Testis (tissue), 3 donors: Measurements from ENCODE around the gene ABL2. TPM values are rescaled to one million over a fixed set of nuclear protein-coding genes. Genes with fewer than 3 reads are reported as not detected.

Experiments used
- DNase-seq: peaks from one replicate; pipeline ENCODE4 v3.0.0-alpha.2; 2019
- H3K27ac ChIP-seq, 2 donors: fragments of 200-600 bp; sonication (generic); one replicate each; pipeline ENCODE4 v1.5.1; 2019
- H3K27me3 ChIP-seq: fragments of 200-600 bp; sonication (generic); one replicate; pipeline ENCODE4 v1.5.1; 2019
- H3K36me3 ChIP-seq: fragments of 200-600 bp; sonication (generic); one replicate; pipeline ENCODE4 v1.5.1; 2017; ENCODE audit warnings: low read depth; ENCODE audit errors: missing control alignments
- H3K4me1 ChIP-seq: fragments of 200-600 bp; sonication (generic); one replicate; pipeline ENCODE4 v1.5.1; 2019
- H3K4me3 ChIP-seq, 2 donors: fragments of 200-600 bp; sonication (generic); one replicate each; pipeline ENCODE4 v1.5.1; 2017 to 2019
- H3K9me3 ChIP-seq: fragments of 200-600 bp; sonication (generic); one replicate; pipeline ENCODE4 v1.5.1; 2017
- POLR2A ChIP-seq: fragments of 450-650 bp; IDR thresholded peaks from one replicate; pipeline ENCODE4 v1.6.1; 2017; ENCODE audit warnings: antibody characterized with exemption, mild to moderate bottlenecking, moderate library complexity
- WGBS, 2 donors: methylation state at CpG; one replicate each; pipeline ENCODE4 v1.1.5; 2018; 5-methylcytosine and 5-hydroxymethylcytosine counted together
- intact Hi-C: fragments of 100-400 bp; cut with DNase I; formaldehyde crosslinking; loops from one replicate; pipeline ENCODE4 v1.15.1; 2023; ENCODE audit warnings: low total_unique reads
- polyA plus RNA-seq: library from polyadenylated mRNA; stranded (reverse); fragments of 350-450 nt; fragmentation: Illumina TruSeq; extraction: RNeasy Lipid Tissue Mini Kit (QIAGEN cat#74804); gene quantifications from one replicate; pipeline ENCODE4 v1.2.3, GENCODE V29; 2014; ENCODE audit warnings: low read depth, low replicate concordance; ENCODE audit not compliant: insufficient read depth
- total RNA-seq, 2 donors: library from RNA; depleted of rRNA; stranded (reverse); fragments of >200 nt; gene quantifications; one replicate each; pipeline ENCODE4 v1.2.3, GENCODE V29; 2016
- TF ChIP-seq, protein P1 (sequence below), 3 experiments: fragments of 450-650 bp in 2 of 3; fragments of 200-600 bp in 1 of 3; sonication (generic) in 1 of 3; IDR thresholded peaks; one replicate each; pipeline ENCODE4 v1.5.1; 2016 to 2019; ENCODE audit warnings: antibody characterized with exemption in 3 of 3, mild to moderate bottlenecking in 2 of 3, moderate library complexity in 1 of 3

Gene ABL2
- total and polyA plus RNA-seq, 3 donors from 2014 or later = 12.4 to 22.9 (median 21.9) TPM

DNA sequence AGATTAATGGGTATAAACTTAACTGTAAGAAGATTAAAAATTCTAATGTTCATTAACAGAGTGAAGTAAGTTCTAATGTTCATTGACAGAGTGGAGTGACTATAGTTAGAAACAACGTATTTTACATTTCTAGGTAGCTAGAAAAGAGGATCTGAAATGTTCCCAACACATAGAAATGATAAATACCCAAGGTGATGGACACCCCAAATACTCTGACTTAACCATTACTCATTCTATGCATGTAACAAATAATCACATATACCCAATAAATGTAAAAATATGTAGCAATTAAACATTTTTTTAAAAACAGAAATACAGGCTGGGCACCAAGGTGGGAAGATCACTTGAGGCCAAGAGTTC is 62.1 kb downstream of the ABL2 start:
- TF ChIP-seq, protein P1, sequence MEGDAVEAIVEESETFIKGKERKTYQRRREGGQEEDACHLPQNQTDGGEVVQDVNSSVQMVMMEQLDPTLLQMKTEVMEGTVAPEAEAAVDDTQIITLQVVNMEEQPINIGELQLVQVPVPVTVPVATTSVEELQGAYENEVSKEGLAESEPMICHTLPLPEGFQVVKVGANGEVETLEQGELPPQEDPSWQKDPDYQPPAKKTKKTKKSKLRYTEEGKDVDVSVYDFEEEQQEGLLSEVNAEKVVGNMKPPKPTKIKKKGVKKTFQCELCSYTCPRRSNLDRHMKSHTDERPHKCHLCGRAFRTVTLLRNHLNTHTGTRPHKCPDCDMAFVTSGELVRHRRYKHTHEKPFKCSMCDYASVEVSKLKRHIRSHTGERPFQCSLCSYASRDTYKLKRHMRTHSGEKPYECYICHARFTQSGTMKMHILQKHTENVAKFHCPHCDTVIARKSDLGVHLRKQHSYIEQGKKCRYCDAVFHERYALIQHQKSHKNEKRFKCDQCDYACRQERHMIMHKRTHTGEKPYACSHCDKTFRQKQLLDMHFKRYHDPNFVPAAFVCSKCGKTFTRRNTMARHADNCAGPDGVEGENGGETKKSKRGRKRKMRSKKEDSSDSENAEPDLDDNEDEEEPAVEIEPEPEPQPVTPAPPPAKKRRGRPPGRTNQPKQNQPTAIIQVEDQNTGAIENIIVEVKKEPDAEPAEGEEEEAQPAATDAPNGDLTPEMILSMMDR (IDR thresholded peaks at IDR 0.05) = no peak
- TF ChIP-seq POLR2A = no peak
- Histone ChIP-seq H3K27ac (no peak overlapping the region), H3K9me3 (no peaks in the 10 kb centered on the region), H3K4me1 (no peaks in the 10 kb centered on the region), H3K27me3 (no peaks in the 10 kb centered on the region), H3K36me3 (no peaks in the 10 kb centered on the region), H3K4me3 (no peak overlapping the region)
- intact Hi-C loops = no loop called here
- DNase-seq = no peak
- WGBS, 2 donors = 87 to 96% methylated on average over 1 of the region's 1 CpG

DNA sequence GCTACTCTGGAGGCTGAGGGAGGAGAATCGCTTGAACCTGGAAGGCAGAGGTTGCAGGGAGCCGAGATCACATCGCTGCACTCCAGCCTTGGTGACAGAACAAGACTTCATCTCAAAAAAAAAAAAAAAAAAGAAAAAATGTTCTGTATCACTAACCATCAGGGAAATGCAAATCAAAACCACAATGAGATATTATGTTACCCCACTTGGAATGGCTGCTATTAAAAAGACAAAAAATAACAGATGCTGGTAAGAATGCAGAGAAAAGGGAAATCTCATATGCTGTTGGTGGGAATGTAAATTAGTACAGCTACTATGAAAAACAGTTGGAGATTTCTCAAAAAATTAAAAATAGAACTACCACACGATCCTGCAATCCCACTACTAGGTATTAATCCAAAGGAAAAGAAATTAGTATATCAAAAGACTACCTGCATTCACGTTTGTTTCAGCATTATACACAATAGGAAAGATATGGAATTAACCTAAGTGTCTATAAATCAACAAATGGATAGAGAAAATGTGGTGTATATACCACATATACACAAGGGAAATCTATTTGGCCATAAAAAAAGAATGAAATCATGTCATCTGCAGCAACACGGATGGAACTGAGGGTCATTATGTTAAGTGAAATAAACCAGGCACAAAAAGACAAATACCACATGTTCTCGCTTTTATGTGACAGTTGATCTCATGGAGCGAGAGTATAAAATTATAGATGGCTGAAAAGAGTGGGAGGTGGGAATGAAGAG is 62.6 kb downstream of the ABL2 start:
- Histone ChIP-seq H3K27me3 (no peaks in the 10 kb centered on the region), H3K36me3 (no peaks in the 10 kb centered on the region), H3K4me3 (no peak overlapping the region), H3K9me3 (no peaks in the 10 kb centered on the region), H3K4me1 (no peaks in the 10 kb centered on the region), H3K27ac (no peak overlapping the region)
- intact Hi-C loops = no loop called here
- TF ChIP-seq, protein P1 (IDR thresholded peaks at IDR 0.05) = no peak
- TF ChIP-seq POLR2A = no peak
- 76 to 79% methylated on average over 8 of the region's 8 CpGs for WGBS, 2 donors
- DNase-seq = no peak

DNA sequence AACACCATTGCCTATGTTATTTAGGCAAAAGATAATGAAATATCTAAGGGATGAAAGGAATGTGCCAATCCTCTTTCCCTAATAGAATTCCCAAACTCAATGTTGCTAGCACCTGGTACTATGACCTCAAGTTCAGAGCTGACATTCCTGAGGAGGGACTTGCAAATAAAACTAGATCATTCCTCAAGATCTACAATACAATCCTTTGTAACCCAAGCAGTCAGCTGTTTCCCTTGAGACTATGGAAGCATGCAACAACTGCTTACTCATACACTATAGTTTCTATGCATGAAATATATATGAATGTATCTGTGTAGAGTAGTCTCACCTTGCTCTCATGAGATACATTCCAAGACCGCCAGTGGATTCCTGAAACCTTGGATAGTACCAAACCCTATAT is 65.0 kb downstream of the ABL2 start:
- intact Hi-C loops = no loop called here
- Histone ChIP-seq H3K27me3 (no peaks in the 10 kb centered on the region), H3K27ac (no peak overlapping the region), H3K4me3 (no peak overlapping the region), H3K9me3 (no peaks in the 10 kb centered on the region), H3K4me1 (no peaks in the 10 kb centered on the region), H3K36me3 (no peaks in the 10 kb centered on the region)
- TF ChIP-seq, protein P1 (IDR thresholded peaks at IDR 0.05) = no peak
- no peak for TF ChIP-seq POLR2A
- 84 to 86% methylated on average over 1 of the region's 1 CpG for WGBS, 2 donors
- no peak for DNase-seq

DNA sequence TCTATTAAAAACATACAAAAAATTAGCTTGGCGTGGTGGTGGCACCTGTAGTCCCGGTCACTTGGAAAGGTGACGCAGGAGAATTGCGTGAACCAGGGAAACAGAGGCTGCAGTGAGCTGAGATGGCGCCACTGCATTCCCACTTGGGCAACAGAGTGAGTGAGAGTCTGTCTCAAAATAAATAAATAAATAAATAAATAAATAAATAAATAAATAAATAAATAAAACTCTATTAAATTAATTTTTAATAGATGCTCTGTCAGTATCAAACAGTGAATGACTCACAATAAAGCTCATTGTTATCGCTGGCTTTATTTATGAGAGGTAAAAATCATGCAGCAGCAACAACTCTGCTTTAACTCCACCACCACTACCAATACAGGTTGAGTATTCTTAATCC is 72.8 kb downstream of the ABL2 start:
- TF ChIP-seq, protein P1 (IDR thresholded peaks at IDR 0.05) = no peak
- no peak for TF ChIP-seq POLR2A
- DNase-seq = no peak
- Histone ChIP-seq H3K27me3 (no peaks in the 10 kb centered on the region), H3K36me3 (no peaks in the 10 kb centered on the region), H3K27ac (peak overlapping the region in 1 of 2 donors; percentile 42), H3K9me3 (no peaks in the 10 kb centered on the region), H3K4me3 (no peak overlapping the region), H3K4me1 (peaks cover 3% of the 10 kb centered on the region)
- intact Hi-C loops = no loop called here
- WGBS, 2 donors = 95 to 99% methylated on average over 6 of the region's 6 CpGs

DNA sequence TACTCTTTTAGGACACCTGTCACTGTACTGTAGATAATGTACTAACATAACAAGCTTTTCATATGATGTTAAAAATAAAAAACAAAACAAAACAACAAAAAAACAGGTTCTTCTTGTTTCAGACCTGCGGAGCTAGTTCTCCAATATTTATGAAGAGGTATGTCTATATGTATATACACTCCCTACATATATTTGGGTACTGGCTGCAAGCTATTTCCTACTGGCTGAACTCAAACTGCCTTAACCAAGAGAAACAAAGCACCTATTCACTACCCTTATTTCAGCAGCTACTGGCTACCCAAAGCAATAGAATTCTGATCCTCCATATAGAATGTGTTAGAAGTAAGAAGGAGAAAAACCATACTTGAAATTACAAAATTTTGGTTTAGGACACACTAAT is 73.5 kb downstream of the ABL2 start:
- 59 to 70% methylated on average over 1 of the region's 1 CpG for WGBS, 2 donors

More for the DNA sequence above, 73.5 kb downstream of the ABL2 start:
- Histone ChIP-seq H3K9me3 (no peaks in the 10 kb centered on the region), H3K4me1 (peaks cover 3% of the 10 kb centered on the region), H3K4me3 (no peak overlapping the region), H3K27me3 (no peaks in the 10 kb centered on the region), H3K36me3 (no peaks in the 10 kb centered on the region), H3K27ac (peak overlapping the region; percentile 42 to 76)
- DNase-seq = no peak
- intact Hi-C loops = no loop called here
- TF ChIP-seq, protein P1 (IDR thresholded peaks at IDR 0.05) = no peak
- no peak for TF ChIP-seq POLR2A
